Lung (tissue), 12 donors: Measurements from ENCODE around the gene RABGAP1L. TPM values are rescaled to one million over a fixed set of nuclear protein-coding genes. Genes with fewer than 3 reads are reported as not detected.

Experiments used
- ATAC-seq: fragments of 200-7000 bp; cut with Tn5 transposase; one replicate; pipeline ENCODE4 v1.9.1; 2020; ENCODE audit warnings: moderate number of reproducible peaks; ENCODE audit not compliant: insufficient read depth, low FRiP score
- DNase-seq, 3 donors: peaks; one replicate each; pipeline ENCODE4 v3.0.0-alpha.2; 2013 to 2017
- H3K27ac ChIP-seq, 2 donors: one replicate each; pipeline ENCODE4 v1.5.1; 2013; ENCODE audit warnings: mild to moderate bottlenecking in 2 of 2, moderate library complexity in 2 of 2, control low read depth in 1 of 2, inconsistent platforms in 1 of 2, low read depth in 1 of 2, low read length in 1 of 2
- H3K27me3 ChIP-seq, 3 donors: one replicate each; pipeline ENCODE4 v1.5.1; 2013; ENCODE audit warnings: low read length in 2 of 3; ENCODE audit not compliant: control insufficient read depth in 3 of 3, insufficient read depth in 3 of 3
- H3K36me3 ChIP-seq, 4 donors: one replicate each; pipeline ENCODE4 v1.5.1; 2013; ENCODE audit warnings: low read length in 4 of 4, mild to moderate bottlenecking in 1 of 4, moderate library complexity in 1 of 4; ENCODE audit not compliant: control insufficient read depth in 4 of 4, insufficient read depth in 4 of 4
- H3K4me1 ChIP-seq, 5 donors: one replicate each; pipeline ENCODE4 v1.5.1; 2013; ENCODE audit warnings: low read length in 5 of 5, mild to moderate bottlenecking in 2 of 5, moderate library complexity in 1 of 5; ENCODE audit not compliant: control insufficient read depth in 5 of 5, insufficient read depth in 5 of 5
- H3K4me3 ChIP-seq: one replicate; pipeline ENCODE4 v1.5.1; 2013; ENCODE audit warnings: mild to moderate bottlenecking, control low read depth, moderate library complexity
- H3K9ac ChIP-seq, 2 donors: one replicate each; pipeline ENCODE4 v1.5.1; 2013; ENCODE audit warnings: low read length in 2 of 2, control low read depth in 1 of 2; ENCODE audit not compliant: insufficient read depth in 1 of 2
- H3K9me3 ChIP-seq, 4 donors: one replicate each; pipeline ENCODE4 v1.5.1; 2013; ENCODE audit warnings: low read length in 3 of 4, mild to moderate bottlenecking in 1 of 4, moderate library complexity in 1 of 4; ENCODE audit not compliant: control insufficient read depth in 4 of 4, insufficient read depth in 3 of 4
- WGBS, 2 donors: extraction: QIAGEN DNeasy Blood & Tissue Kit; methylation state at CpG; one replicate each; pipeline ENCODE4 v1.1.7; 2013; 5-methylcytosine and 5-hydroxymethylcytosine counted together
- polyA plus RNA-seq, 2 donors: library from polyadenylated mRNA; stranded (reverse); fragments of 200-250 nt; gene quantifications; one replicate each; pipeline ENCODE4 v1.2.1, GENCODE V29; 2013
- total RNA-seq, 2 donors: library from RNA; depleted of rRNA in 1 of 2; stranded (reverse); fragments of >200 nt in 1 of 2; gene quantifications; one replicate each; pipeline ENCODE4 v1.2.1, GENCODE V29; 2014 to 2021
- TF ChIP-seq, protein P1 (sequence below): IDR thresholded peaks from 2 replicates; pipeline ENCODE4 v1.5.1; 2012; ENCODE audit warnings: mild to moderate bottlenecking; ENCODE audit errors: control extremely low read depth, extremely low read depth
- donor health status: control.
- donor health status: control.
- donor health status: Bipolar disorder and iron deficiency.
- donor health status: healthy.
- donor health status: DM: yes; HTN: yes; CAD: no.

The RABGAP1L gene
- total and polyA plus RNA-seq, 4 donors: 16.0 to 123 (median 44.5) TPM

DNA sequence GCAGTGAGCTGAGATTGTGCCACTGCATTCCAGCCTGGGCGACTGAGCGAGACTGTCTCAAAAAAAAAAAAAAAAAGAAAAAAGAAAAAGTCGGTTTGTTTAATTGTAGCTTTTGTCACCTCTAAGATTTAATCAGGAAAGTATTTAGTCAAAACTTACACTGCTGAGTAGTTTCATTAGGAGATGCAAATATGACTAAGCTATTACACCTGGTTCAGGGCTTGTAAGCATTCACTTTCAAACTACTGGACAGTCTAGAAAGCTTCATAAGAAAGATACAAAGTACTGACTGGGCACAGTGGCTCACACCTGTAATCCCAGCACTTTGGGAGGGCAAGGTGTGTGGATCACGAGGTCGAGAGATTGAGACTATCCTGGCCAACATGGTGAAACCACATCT is 764.5 kb downstream of the RABGAP1L start:
- Histone ChIP-seq H3K27me3 (no peaks in the 10 kb centered on the region), H3K9me3 (no peaks in the 10 kb centered on the region), H3K9ac (no peak overlapping the region), H3K4me1 (no peaks in the 10 kb centered on the region), H3K4me3 (no peak overlapping the region), H3K36me3 (no peaks in the 10 kb centered on the region), H3K27ac (no peak overlapping the region)
- WGBS, 2 donors: 81 to 88% methylated on average over 3 to 5 of the region's 5 CpGs
- ATAC-seq (no peak), DNase-seq (no peak)
- TF ChIP-seq, protein P1, sequence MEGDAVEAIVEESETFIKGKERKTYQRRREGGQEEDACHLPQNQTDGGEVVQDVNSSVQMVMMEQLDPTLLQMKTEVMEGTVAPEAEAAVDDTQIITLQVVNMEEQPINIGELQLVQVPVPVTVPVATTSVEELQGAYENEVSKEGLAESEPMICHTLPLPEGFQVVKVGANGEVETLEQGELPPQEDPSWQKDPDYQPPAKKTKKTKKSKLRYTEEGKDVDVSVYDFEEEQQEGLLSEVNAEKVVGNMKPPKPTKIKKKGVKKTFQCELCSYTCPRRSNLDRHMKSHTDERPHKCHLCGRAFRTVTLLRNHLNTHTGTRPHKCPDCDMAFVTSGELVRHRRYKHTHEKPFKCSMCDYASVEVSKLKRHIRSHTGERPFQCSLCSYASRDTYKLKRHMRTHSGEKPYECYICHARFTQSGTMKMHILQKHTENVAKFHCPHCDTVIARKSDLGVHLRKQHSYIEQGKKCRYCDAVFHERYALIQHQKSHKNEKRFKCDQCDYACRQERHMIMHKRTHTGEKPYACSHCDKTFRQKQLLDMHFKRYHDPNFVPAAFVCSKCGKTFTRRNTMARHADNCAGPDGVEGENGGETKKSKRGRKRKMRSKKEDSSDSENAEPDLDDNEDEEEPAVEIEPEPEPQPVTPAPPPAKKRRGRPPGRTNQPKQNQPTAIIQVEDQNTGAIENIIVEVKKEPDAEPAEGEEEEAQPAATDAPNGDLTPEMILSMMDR: no peak

DNA sequence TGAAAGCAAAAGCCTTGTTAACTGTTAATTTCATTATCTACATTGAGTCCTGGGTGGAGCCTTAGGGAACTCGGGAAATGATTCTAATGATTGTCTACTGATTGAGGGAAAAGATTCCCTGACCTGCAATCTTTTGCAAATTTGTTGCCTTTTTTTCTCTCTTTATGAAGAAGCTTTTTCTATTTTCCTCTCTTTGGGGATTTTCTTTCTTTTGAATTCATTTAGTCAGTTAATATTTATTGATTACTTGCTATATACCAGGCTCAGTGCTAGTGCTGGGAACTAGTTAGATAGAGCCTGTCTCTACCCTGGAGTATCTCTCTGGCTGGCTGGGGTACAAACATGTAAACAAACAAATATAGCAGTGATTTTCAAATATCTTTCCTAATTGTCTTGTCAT is 769.2 kb downstream of the RABGAP1L start:
- DNase-seq (no peak), ATAC-seq (no peak)
- TF ChIP-seq, protein P1: no peak
- H3K27me3 ChIP-seq: no peaks in the 10 kb centered on the region
- H3K4me3 ChIP-seq: no peak overlapping the region
- H3K9me3 ChIP-seq: no peaks in the 10 kb centered on the region
- no peaks in the 10 kb centered on the region for H3K36me3 ChIP-seq
- no peaks in the 10 kb centered on the region for H3K4me1 ChIP-seq
- H3K9ac ChIP-seq: no peak overlapping the region
- H3K27ac ChIP-seq: no peak overlapping the region
- WGBS, 2 donors: 70 to 79% methylated on average over 1 of the region's 1 CpG

DNA sequence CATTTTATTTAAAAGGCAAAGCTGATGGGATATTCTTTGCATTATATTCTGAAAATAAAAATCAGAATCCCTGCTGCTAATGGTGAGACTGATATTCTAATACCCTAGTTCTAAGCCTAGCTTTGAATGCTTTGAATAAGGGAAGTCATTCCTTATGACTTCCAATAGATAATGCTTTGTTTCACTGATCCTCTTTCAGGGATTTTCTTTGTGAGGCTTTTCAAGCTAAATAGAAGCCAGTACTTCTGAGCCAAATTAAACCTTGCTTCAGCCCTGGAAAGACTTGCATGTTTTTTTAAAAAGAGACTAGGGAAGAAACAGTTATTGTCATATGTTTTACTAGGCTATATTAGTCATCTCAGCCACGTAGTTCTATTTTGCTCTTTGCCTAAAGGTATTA is 771.9 kb downstream of the RABGAP1L start:
- no peaks in the 10 kb centered on the region for H3K36me3 ChIP-seq
- no peaks in the 10 kb centered on the region for H3K4me1 ChIP-seq
- no peak overlapping the region for H3K9ac ChIP-seq
- 77 to 90% methylated on average over 1 of the region's 1 CpG for WGBS, 2 donors
- DNase-seq (no peak), ATAC-seq (no peak)
- H3K27me3 ChIP-seq: no peaks in the 10 kb centered on the region
- H3K4me3 ChIP-seq: no peak overlapping the region
- no peak overlapping the region for H3K27ac ChIP-seq
- H3K9me3 ChIP-seq: no peaks in the 10 kb centered on the region
- TF ChIP-seq, protein P1: no peak

DNA sequence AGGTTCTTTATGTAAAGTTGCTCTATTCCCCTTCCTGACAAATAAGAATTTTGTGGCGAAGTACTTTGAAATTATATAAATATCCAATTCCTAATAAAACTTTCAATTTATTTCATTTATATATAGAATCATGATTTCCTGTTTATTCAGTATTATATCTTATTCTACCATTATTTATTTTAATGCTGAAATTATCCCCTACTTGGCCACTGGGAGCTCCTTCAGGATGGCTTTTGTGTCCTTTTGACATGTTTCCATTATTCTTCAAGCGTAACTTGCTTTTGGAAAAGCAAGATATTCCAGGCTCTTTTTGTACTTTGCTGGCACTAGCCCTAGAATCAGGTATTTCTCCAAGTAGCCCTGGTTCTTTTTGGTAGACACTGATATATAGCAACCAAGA is 773.3 kb downstream of the RABGAP1L start:
- TF ChIP-seq, protein P1: no peak
- Histone ChIP-seq H3K9me3 (no peaks in the 10 kb centered on the region), H3K27me3 (no peaks in the 10 kb centered on the region), H3K9ac (no peak overlapping the region), H3K36me3 (no peaks in the 10 kb centered on the region), H3K27ac (no peak overlapping the region), H3K4me3 (no peak overlapping the region), H3K4me1 (no peaks in the 10 kb centered on the region)
- DNase-seq: no peak
- no peak for ATAC-seq
- WGBS, 2 donors: 72 to 98% methylated on average over 2 of the region's 2 CpGs
